Activated naive CD4-positive, alpha-beta T cell treated with anti-CD3 and anti-CD28 coated beads, Interleukin-2, amount 10 ng/mL, durations not matched to agents 7 days and 5 days (primary cell): ENCODE data around the gene ADTRP.

ENCODE experiments used
- CTCF ChIA-PET: fragments of 350-600 bp; sonication (Branson Sonifier 250); formaldehyde crosslinking; loops from one replicate; lab custom pipeline; 2021; ENCODE audit warnings: antibody characterized with exemption; lab: Charles Lee
- DNase-seq: peaks from one replicate; pipeline ENCODE4 v3.0.0-alpha.2; 2020
- H3K27ac Mint-ChIP-seq: one replicate; pipeline ENCODE4 v1.8.0; 2021; ENCODE audit warnings: mild to moderate bottlenecking, moderate library complexity, mixed read lengths
- H3K27me3 Mint-ChIP-seq: one replicate; pipeline ENCODE4 v1.8.0; 2021; ENCODE audit warnings: mild to moderate bottlenecking, mixed read lengths
- H3K36me3 Mint-ChIP-seq: one replicate; pipeline ENCODE4 v1.8.0; 2021; ENCODE audit warnings: mixed read lengths
- H3K4me1 Mint-ChIP-seq: one replicate; pipeline ENCODE4 v1.8.0; 2021; ENCODE audit warnings: mixed read lengths
- H3K4me3 Mint-ChIP-seq: one replicate; pipeline ENCODE4 v1.8.0; 2021; ENCODE audit warnings: mild to moderate bottlenecking, moderate library complexity, mixed read lengths
- H3K9me3 Mint-ChIP-seq: one replicate; pipeline ENCODE4 v1.8.0; 2021; ENCODE audit warnings: mixed read lengths

ADTRP gene

DNA sequence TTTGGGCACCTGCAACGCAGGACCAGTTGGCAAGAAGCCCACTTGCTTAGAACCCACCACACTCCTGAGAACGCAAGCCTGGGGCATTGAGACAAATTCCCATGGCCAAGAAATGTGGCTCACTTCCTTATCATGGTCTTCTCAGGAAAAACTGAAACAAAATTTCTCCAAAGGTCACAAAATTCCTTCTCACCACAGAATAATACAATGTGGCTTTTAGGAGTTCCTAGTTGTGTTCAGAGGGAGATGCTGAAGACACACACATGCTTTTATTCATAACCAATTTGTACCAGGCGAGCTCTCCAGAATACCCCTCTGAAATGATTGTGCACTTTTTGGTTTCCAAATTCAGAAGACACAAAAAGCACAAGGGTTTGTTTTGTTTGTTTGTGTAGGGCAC, 31.6 kb downstream of the ADTRP start:
- Mint-ChIP-seq H3K4me3 (no peak overlapping the region), H3K36me3 (peaks cover 2% of the 10 kb centered on the region), H3K27me3 (no peaks in the 10 kb centered on the region), H3K9me3 (peaks cover 5% of the 10 kb centered on the region), H3K4me1 (no peaks in the 10 kb centered on the region), H3K27ac (no peak overlapping the region)
- no peak for DNase-seq
- CTCF ChIA-PET: no interaction called here

DNA sequence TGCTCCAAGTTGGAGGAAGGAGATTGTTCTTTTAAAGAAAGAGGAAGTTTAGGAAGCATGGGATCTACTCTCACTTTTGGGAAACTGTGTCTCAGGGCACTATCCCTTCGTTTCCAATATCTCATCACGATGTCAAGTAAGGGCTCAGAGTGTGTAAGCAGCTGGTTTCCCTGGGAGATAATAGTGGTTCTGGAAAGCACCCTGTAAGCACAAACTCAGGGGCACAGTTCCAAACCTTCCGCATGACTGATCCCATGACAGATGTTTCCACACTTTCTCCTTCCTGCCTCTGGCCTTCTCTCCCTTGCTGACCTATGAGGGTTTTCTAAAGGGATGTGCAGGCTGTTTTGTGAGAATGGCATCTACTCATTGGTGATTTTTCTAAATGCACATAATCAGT, 33.9 kb downstream of the ADTRP start:
- CTCF ChIA-PET: no interaction called here
- no peak for DNase-seq
- Mint-ChIP-seq H3K9me3 (peaks cover 5% of the 10 kb centered on the region), H3K36me3 (peaks cover 2% of the 10 kb centered on the region), H3K27ac (no peak overlapping the region), H3K4me3 (no peak overlapping the region), H3K4me1 (peaks cover 5% of the 10 kb centered on the region), H3K27me3 (no peaks in the 10 kb centered on the region)

DNA sequence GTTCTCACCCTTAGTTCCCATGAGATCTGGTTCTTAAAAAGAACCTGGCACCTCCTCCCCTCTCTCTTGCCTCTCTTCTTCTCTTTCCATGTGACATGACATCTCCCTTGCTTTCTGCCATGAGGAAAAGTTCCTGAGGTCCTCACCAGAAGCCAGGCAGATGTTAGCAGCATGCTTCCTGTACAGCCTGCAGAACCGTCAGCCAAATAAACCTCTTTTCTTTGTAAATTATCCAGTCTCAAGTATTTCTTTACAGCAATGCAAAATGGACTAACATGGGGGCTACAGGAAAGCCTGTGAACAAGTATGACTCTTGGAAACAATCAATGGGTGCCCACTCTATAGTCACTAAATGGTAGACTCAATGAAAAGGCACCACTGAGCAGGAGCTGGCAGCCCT, 34.5 kb downstream of the ADTRP start:
- Mint-ChIP-seq H3K27me3 (no peaks in the 10 kb centered on the region), H3K4me1 (peaks cover 5% of the 10 kb centered on the region), H3K4me3 (no peak overlapping the region), H3K36me3 (peaks cover 2% of the 10 kb centered on the region), H3K9me3 (peaks cover 5% of the 10 kb centered on the region), H3K27ac (no peak overlapping the region)
- DNase-seq: no peak
- CTCF ChIA-PET: interaction anchor here (0.5 kb wide), 1 partner anchor 678 kb away, joined by 4 read pairs; no protein-coding TSS in a partner anchor

DNA sequence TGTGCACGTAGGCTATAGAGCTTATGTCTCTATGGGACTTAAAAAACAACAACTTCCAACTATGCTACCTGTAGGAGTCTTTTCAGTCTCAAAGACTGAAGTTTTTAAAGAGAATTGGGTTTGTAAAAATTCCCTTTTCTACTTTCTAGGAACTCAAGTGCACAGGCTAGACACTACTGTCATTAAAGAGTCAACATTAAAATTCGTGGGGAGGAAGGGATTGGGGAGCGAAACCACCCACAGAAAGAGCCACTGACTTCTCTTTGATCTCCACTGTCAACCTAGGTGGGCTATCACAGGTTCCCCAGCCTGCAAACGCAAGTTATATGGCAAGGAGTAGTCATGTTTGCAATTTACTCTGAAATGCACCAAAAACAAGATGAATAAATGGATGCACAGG, 37.7 kb downstream of the ADTRP start:
- Mint-ChIP-seq H3K9me3 (peaks cover 5% of the 10 kb centered on the region), H3K4me3 (no peak overlapping the region), H3K36me3 (peaks cover 2% of the 10 kb centered on the region), H3K27ac (no peak overlapping the region), H3K4me1 (peaks cover 5% of the 10 kb centered on the region), H3K27me3 (no peaks in the 10 kb centered on the region)
- no peak for DNase-seq
- CTCF ChIA-PET: no interaction called here

DNA sequence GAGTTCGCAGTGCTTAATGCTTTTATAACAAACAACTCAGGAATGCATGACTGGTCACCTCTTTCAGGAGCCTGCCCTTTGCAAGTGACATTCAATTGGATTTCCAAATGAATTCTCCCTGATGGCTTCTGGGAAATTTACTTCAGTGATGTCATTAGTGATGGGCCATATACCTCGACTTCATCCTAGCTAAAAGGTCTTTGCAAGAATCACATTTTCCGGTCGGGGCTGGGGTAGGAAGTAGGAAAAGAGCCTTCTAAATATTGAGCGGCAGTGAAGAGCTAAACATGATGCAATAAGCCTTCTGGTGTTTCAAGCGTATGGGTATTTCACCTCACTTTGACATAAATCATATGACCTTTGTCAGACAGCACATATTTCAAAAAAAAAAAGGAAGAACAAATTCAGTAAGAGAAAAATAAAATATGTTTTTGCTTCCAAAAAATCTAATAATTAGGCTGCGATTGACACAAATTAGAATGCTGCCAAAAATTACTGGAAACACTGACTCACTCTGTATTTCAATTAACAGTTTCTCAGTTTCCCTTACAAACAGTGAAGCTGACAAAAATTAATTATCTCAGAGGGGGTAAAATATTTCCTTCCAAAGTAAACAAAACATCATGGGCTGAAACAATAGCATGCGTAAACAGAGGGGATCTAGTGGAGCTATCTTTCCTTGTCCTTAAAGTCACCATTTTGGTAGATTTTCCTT, 39.8 kb downstream of the ADTRP start:
- H3K27me3 Mint-ChIP-seq: no peaks in the 10 kb centered on the region
- CTCF ChIA-PET: no interaction called here

DNA sequence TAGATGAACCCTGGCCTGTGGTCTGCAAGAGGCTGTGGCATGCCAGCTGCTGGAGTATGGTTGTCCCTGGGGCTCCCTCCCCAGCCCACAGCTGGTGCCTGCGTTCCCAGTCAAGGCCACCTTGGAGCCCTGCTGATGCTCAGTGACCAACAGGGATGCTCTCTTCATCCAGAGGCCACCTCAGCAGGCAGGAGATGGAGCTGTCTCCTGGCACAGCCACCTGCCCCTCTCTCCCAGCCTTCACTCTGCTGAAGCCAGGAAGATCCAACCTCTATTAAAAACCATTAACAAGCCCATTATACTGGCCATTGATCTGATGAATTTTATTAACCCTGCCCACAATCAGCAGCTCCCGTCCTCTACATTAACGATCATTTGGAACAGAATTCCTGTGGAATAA, 40.4 kb downstream of the ADTRP start:
- Mint-ChIP-seq H3K4me3 (no peak overlapping the region), H3K27me3 (no peaks in the 10 kb centered on the region), H3K36me3 (no peaks in the 10 kb centered on the region), H3K9me3 (no peaks in the 10 kb centered on the region), H3K4me1 (peaks cover 5% of the 10 kb centered on the region), H3K27ac (no peak overlapping the region)
- CTCF ChIA-PET: no interaction called here
- DNase-seq: no peak

More for the DNA sequence above, 39.8 kb downstream of the ADTRP start:
- DNase-seq: no peak
- Mint-ChIP-seq H3K4me1 (peaks cover 5% of the 10 kb centered on the region), H3K4me3 (no peak overlapping the region), H3K9me3 (peaks cover under 1% of the 10 kb centered on the region), H3K36me3 (no peaks in the 10 kb centered on the region), H3K27ac (no peak overlapping the region)

DNA sequence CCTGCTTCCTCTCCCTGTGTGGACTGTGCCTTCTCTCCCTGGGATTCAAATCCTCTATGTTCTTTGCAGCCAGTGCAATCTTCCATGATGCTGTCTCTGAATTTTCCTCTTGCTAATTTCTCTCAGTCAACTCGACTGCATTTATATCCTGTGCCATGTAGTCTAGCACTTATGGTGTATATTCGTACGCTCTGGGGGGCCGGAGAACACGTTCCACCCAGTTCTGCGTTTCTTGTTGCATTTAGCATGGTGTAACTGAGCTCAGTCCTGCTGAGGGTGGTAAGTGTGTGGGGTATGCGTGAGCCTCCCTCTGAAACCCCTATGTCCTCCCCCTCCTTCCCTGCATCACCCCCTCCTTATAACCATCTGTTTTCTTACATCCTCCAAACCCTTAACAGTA, 42.0 kb downstream of the ADTRP start:
- Mint-ChIP-seq H3K36me3 (peaks cover under 1% of the 10 kb centered on the region), H3K9me3 (no peaks in the 10 kb centered on the region), H3K27me3 (no peaks in the 10 kb centered on the region), H3K27ac (no peak overlapping the region), H3K4me1 (peaks cover 19% of the 10 kb centered on the region), H3K4me3 (no peak overlapping the region)
- DNase-seq: no peak
- CTCF ChIA-PET: interaction anchor here (0.6 kb wide), 1 partner anchor 25 kb away, joined by 3 read pairs; no protein-coding TSS in a partner anchor

DNA sequence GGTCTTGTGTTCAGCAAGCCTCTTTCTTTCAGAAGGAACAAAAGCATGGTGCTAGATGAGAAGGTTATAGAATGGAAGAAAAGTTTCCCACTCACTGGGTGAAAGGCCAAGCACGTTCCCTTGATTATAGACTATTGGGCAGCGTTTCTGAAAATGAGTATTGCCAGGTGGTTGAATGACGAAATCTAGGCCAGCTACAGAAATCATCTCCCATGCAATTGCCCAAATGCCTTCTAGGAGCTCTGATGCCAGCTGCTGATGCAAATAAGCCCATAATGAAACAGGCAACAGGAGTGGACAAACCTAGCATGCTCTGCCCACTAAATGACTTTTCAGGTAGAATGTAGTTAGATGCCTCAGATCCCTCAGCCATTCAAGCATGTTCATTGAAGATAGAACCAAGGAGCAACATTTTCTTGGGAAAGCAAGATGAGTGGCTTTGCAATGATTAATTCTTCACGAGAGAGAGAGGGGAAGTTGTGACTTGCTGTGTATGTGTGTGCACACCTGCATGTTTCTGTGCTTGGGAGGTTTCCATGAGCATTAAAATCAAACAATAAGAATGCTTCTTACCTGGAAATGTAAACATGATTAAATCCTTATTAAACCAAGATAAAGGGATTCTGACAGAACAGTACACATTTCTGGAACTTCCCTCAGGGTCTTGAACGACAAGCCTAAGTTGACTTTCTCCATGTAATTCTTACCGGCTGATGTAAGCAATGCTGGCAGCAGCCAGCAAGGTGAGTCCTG, 43.6 kb downstream of the ADTRP start:
- H3K27ac Mint-ChIP-seq: no peak overlapping the region
- H3K4me3 Mint-ChIP-seq: no peak overlapping the region
- peaks cover 3% of the 10 kb centered on the region for H3K36me3 Mint-ChIP-seq
- peaks cover 2% of the 10 kb centered on the region for H3K9me3 Mint-ChIP-seq
- CTCF ChIA-PET: no interaction called here
- peaks cover 29% of the 10 kb centered on the region for H3K4me1 Mint-ChIP-seq
- no peak for DNase-seq
- no peaks in the 10 kb centered on the region for H3K27me3 Mint-ChIP-seq

DNA sequence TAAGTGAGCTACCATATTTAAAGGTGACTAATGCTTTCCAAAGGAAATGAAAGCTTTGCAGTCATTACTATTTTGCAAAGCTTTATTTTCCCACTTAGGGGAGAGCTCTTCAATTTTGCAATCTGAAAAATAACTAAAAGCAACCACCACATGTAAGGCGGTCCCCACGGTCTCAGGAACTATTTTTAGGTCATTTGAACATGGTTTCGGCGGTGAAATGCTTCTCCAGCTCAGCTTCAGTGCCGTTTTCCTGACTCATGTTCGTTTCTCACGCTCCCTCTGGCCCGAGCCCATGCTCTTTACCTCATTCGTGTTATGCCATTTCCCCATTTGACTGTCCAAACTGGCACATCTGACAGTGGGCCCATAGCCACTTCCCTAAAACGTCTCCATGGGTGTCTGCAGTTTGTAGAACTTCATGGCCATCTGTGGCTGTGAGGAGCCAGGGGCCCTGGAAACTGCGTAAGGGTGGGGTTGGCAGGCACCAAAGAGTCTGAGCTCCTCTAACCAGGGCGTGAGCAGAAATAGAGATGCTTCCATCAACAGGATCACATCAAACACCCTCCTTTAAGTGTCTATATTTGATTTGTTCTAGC, 46.5 kb downstream of the ADTRP start:
- CTCF ChIA-PET: interaction anchor here (0.9 to 1.8 kb wide), 8 partner anchors 9 to 276 kb away, joined by 3 to 6 read pairs (median 3); no protein-coding TSS in a partner anchor
- DNase-seq: peak; percentile 42
- Mint-ChIP-seq H3K36me3 (peaks cover 3% of the 10 kb centered on the region), H3K27ac (peak overlapping the region; percentile 24), H3K9me3 (peaks cover 2% of the 10 kb centered on the region), H3K4me3 (peak overlapping the region; percentile 3), H3K27me3 (no peaks in the 10 kb centered on the region), H3K4me1 (peaks cover 57% of the 10 kb centered on the region)

DNA sequence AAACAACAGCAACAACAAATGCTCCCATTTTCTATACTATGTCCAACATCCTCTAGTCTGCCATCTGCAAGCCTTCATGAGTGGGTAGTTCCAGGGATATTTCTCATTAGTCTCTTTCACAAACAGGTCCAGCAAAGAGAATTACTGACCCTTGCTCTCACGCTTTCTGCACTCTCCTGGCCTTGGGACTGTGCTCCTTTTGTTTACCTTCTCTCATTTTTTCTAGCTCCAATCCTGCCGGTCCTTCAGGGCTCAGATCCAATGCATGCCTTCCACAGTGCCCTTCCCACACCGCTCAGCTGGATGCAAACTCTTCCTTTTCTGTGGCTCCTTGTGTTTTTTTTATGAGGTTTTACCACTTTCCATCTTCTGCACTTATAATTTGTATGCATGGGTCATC, 47.2 kb downstream of the ADTRP start:
- peaks cover 3% of the 10 kb centered on the region for H3K9me3 Mint-ChIP-seq
- no peak overlapping the region for H3K4me3 Mint-ChIP-seq
- H3K27ac Mint-ChIP-seq: no peak overlapping the region
- H3K4me1 Mint-ChIP-seq: peaks cover 61% of the 10 kb centered on the region
- no peaks in the 10 kb centered on the region for H3K27me3 Mint-ChIP-seq
- CTCF ChIA-PET: interaction anchor here (0.6 to 1.8 kb wide), 7 partner anchors 9 to 277 kb away, joined by 3 to 6 read pairs (median 3); no protein-coding TSS in a partner anchor
- H3K36me3 Mint-ChIP-seq: peaks cover 5% of the 10 kb centered on the region
- DNase-seq: no peak

DNA sequence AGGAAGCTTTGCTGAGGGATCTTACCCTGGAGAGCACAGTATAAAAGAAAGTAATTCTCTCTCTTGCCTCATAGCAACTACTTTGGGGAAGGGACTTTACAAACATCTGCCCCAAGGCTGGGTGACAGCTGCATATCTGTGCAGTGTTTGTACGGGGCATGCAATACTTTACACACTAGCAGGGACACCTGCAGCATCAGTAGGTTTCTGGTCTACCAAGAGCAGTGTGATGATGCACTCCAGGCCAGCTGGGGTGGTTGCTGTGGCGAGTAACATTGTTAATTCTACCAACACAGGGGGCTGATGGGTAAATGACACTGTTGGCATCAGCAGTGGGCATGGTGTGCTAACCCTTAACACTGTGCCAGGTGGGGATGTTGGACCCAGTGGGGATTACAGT, 48.0 kb downstream of the ADTRP start:
- no peak overlapping the region for H3K4me3 Mint-ChIP-seq
- no peaks in the 10 kb centered on the region for H3K27me3 Mint-ChIP-seq
- CTCF ChIA-PET: interaction anchor here (1.8 kb wide), 1 partner anchor 16 kb away, joined by 6 read pairs; no protein-coding TSS in a partner anchor
- peaks cover 68% of the 10 kb centered on the region for H3K4me1 Mint-ChIP-seq
- peaks cover 5% of the 10 kb centered on the region for H3K9me3 Mint-ChIP-seq
- peaks cover 10% of the 10 kb centered on the region for H3K36me3 Mint-ChIP-seq
- peak; percentile 24 for DNase-seq
- peak overlapping the region; percentile 30 for H3K27ac Mint-ChIP-seq

DNA sequence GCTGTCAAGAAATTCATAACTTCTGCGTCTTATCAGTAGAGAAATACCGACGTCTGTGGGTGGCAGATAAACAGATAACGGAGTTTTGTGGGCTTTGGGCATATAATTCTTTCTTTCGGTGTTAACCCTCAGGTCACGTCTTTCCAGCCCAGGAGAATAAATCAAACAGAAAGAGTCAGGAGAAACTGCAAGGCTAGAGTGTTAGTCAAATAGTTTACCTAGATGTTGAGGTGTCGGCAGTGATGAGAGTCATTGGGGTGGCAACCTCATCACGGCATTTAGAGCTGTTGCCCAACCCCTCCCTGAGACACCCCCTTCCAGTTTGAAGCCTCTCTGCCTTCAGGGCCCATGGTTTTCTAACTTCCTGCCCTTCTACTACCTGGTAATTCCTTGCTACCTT, 49.5 kb downstream of the ADTRP start:
- no peaks in the 10 kb centered on the region for H3K27me3 Mint-ChIP-seq
- H3K36me3 Mint-ChIP-seq: peaks cover 16% of the 10 kb centered on the region
- H3K4me3 Mint-ChIP-seq: peak overlapping the region; percentile 71
- DNase-seq: peak; percentile 46
- H3K4me1 Mint-ChIP-seq: peaks cover 80% of the 10 kb centered on the region
- H3K27ac Mint-ChIP-seq: peak overlapping the region; percentile 94
- CTCF ChIA-PET: no interaction called here
- peaks cover 5% of the 10 kb centered on the region for H3K9me3 Mint-ChIP-seq

DNA sequence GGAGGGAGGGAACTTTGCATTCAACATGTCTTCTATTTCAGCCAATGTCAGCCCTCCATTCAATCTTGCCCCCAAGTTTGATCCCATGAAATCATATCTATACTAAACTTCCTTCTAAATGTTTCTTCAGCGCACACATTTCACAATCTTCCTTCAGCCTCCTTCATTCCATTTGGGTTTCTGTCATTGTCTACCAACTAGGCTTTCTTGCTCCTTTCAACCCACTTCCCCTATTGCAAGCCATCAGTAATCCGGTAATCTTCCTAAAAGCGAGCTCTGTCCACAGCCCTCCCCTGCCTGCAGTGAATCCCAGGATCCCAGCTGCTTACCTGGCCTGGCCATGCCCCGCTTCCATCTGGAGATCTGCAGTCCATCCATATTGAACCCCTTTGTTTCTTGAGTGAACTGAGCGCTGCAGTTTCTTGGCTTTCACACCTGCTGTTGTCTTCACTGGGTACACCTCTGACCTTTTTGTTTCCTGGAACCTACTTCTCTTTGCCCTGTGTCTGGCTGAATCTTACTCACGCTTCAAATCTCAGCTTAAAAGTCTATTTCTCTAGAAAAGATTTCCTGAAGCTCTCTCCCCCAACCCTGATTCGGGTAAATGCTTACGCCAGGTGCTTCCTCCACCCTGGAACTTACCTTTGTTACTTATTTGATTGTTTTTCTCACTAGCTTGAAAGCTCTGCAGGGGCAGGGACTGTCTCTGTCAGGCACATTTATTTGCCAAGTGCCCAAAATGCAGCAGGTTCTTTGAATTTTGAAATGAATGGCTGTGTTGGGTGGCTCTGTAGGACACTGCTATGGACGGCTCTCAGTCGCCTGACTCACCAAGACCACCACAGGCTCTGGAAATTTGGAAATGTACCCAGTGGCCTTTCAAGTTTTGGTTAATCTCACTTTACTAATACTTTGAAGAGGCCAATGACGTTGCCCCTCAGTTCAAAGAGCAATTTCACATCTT, 50.3 kb downstream of the ADTRP start:
- Mint-ChIP-seq H3K9me3 (peaks cover 5% of the 10 kb centered on the region), H3K4me1 (peaks cover 88% of the 10 kb centered on the region), H3K27me3 (no peaks in the 10 kb centered on the region), H3K4me3 (peak overlapping the region; percentile 71), H3K27ac (peak overlapping the region; percentile 94), H3K36me3 (peaks cover 17% of the 10 kb centered on the region)
- DNase-seq: peak; percentile 45
- CTCF ChIA-PET: no interaction called here
